Prostate gland (tissue), 2 donors: Measurements from ENCODE around the gene PRKAG2.

Experiments
- POLR2A ChIP-seq: fragments of 450-650 bp; IDR thresholded peaks from one replicate; pipeline ENCODE4 v1.6.1; 2016; ENCODE audit warnings: antibody characterized with exemption, mild to moderate bottlenecking
- POLR2AphosphoS5 ChIP-seq: sonication (generic); formaldehyde crosslinking; IDR thresholded peaks from one replicate; pipeline ENCODE4 v1.6.1; 2017; ENCODE audit warnings: antibody characterized with exemption
- TF ChIP-seq, protein P1 (sequence below), 4 experiments: fragments of 200-600 bp in 2 of 4; fragments of 450-650 bp in 2 of 4; sonication (generic) in 2 of 4; IDR thresholded peaks; 1 replicate in 3 of 4; 2 replicates in 1 of 4; pipeline ENCODE4 v1.5.1; 2016 to 2019; ENCODE audit warnings: antibody characterized with exemption in 4 of 4, mild to moderate bottlenecking in 2 of 4, moderate library complexity in 2 of 4

DNA sequence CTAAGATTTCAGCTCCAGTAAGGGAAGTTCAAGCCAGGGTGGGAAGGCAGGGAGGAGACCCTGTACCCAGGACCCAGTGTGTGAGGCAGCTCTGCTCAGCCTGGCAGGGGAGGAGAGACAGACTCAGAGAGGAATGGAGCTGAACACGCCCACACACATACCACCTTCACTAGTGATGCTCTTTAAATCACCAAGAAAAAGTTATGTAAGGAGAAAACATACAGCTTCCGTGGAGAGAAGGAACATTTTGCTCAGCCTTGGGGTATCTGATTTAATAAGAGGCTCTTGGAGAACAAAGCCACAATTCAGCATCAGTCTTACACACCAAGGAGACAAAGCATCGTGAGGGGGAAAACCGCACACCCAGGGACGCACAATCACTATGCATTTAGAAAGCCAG, 62.9 kb downstream of the PRKAG2 start:
- TF ChIP-seq POLR2A (no peak), POLR2AphosphoS5 (no peak)
- TF ChIP-seq, protein P1, sequence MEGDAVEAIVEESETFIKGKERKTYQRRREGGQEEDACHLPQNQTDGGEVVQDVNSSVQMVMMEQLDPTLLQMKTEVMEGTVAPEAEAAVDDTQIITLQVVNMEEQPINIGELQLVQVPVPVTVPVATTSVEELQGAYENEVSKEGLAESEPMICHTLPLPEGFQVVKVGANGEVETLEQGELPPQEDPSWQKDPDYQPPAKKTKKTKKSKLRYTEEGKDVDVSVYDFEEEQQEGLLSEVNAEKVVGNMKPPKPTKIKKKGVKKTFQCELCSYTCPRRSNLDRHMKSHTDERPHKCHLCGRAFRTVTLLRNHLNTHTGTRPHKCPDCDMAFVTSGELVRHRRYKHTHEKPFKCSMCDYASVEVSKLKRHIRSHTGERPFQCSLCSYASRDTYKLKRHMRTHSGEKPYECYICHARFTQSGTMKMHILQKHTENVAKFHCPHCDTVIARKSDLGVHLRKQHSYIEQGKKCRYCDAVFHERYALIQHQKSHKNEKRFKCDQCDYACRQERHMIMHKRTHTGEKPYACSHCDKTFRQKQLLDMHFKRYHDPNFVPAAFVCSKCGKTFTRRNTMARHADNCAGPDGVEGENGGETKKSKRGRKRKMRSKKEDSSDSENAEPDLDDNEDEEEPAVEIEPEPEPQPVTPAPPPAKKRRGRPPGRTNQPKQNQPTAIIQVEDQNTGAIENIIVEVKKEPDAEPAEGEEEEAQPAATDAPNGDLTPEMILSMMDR (IDR thresholded peaks at IDR 0.05), result no peak
